HL-60 (cell line): ENCODE results near the gene ELOVL2.
"Not testable (repeated sequence)": the region's sequence is repeated elsewhere in the genome, so short reads cannot be mapped to it uniquely, and the experiment has no call there.

Experiments used
- DNase-seq, 2 experiments: peaks; one replicate each; pipeline ENCODE4 v3.0.0-alpha.2; 2010 to 2020; ENCODE audit warnings: low read depth in 1 of 2, low spot score in 1 of 2
- H3K27ac ChIP-seq: fragments of 250-450 bp; sonication (Bioruptor Pico); replicated peaks from 2 replicates; pipeline ENCODE4 v1.5.1; 2020; ENCODE audit warnings: mild to moderate bottlenecking, moderate library complexity
- H3K27me3 ChIP-seq: fragments of 250-450 bp; sonication (Bioruptor Pico); 2 replicates; pipeline ENCODE4 v1.5.1; 2021; ENCODE audit warnings: mild to moderate bottlenecking, moderate library complexity; ENCODE audit not compliant: insufficient read depth, poor library complexity, severe bottlenecking
- H3K4me3 ChIP-seq: replicated peaks from 2 replicates; pipeline ENCODE4 v1.5.1; 2011; ENCODE audit warnings: mild to moderate bottlenecking, control low read depth, low read length; ENCODE audit not compliant: insufficient read depth
- CTCF ChIP-seq: IDR thresholded peaks from one replicate; pipeline ENCODE4 v1.5.1; 2011; ENCODE audit warnings: low read length, control low read depth, inconsistent platforms; ENCODE audit not compliant: insufficient read depth
- GABPA ChIP-seq: IDR thresholded peaks from 2 replicates; pipeline ENCODE4 v1.6.1; 2012; ENCODE audit warnings: low read depth
- POLR2AphosphoS5 ChIP-seq: IDR thresholded peaks from 2 replicates; pipeline ENCODE4 v1.6.1; 2012; ENCODE audit warnings: low read depth
- REST ChIP-seq: IDR thresholded peaks from 2 replicates; pipeline ENCODE4 v1.6.1; 2012; ENCODE audit warnings: low read depth; ENCODE audit not compliant: insufficient replicate concordance
- SPI1 ChIP-seq: IDR thresholded peaks from 2 replicates; pipeline ENCODE4 v1.6.1; 2012; ENCODE audit warnings: low read depth, mild to moderate bottlenecking, borderline replicate concordance

Gene ELOVL2

GRCh38 chr6:11006061-11006460, 38.0 kb downstream of the ELOVL2 start:
- DNase-seq, result no peak
- Histone ChIP-seq H3K4me3 (no peak overlapping the region), H3K27me3 (no peaks in the 10 kb centered on the region), H3K27ac (no peak overlapping the region)
- TF ChIP-seq SPI1, result no peak
- no peak for TF ChIP-seq CTCF
- TF ChIP-seq REST, result no peak
- no peak for TF ChIP-seq GABPA
- TF ChIP-seq POLR2AphosphoS5, result no peak

- DNase-seq, result not testable (repeated sequence)
These were observed 40.8 kb downstream of the ELOVL2 start for GRCh38 chr6:11003297-11003696.

GRCh38 chr6:11002176-11002575, 41.9 kb downstream of the ELOVL2 start:
- DNase-seq, result no peak
- no peak overlapping the region for H3K27ac ChIP-seq

More at GRCh38 chr6:11003297-11003696, 40.8 kb downstream of the ELOVL2 start:
- H3K27ac ChIP-seq, H3K27me3 ChIP-seq, H3K4me3 ChIP-seq: not testable (repeated sequence)

More at GRCh38 chr6:11002176-11002575, 41.9 kb downstream of the ELOVL2 start:
- Histone ChIP-seq H3K4me3 (no peak overlapping the region), H3K27me3 (no peaks in the 10 kb centered on the region)
- TF ChIP-seq REST (no peak), GABPA (no peak), POLR2AphosphoS5 (no peak), SPI1 (no peak), CTCF (no peak)
